Stimulated activated naive CD8-positive, alpha-beta T cell treated with anti-CD3 and anti-CD28 coated beads, Interleukin-15, amount 100 ng/mL, for 72 hours (primary cell): ENCODE data around the gene INPP5D.
"Not testable (repeated sequence)": the region's sequence is repeated elsewhere in the genome, so short reads cannot be mapped to it uniquely, and the experiment has no call there.

Experiments
- ATAC-seq: fragments of 150-1000 bp; cut with Tn5 transposase; 2 replicates; pipeline ENCODE4 v1.10.0; 2021; ENCODE audit warnings: mild to moderate bottlenecking, moderate library complexity
- DNase-seq, 2 donors: peaks; one replicate each; pipeline ENCODE4 v3.0.0; 2021 to 2022
- H3K27ac Mint-ChIP-seq, 2 donors: one replicate each; pipeline ENCODE4 v1.8.0; 2022; ENCODE audit warnings: mild to moderate bottlenecking in 2 of 2, mixed read lengths in 2 of 2, moderate library complexity in 2 of 2
- H3K27me3 Mint-ChIP-seq: one replicate; pipeline ENCODE4 v1.8.0; 2022; ENCODE audit warnings: mixed read lengths
- H3K4me1 Mint-ChIP-seq: one replicate; pipeline ENCODE4 v1.8.0; 2022; ENCODE audit warnings: mild to moderate bottlenecking, mixed read lengths
- H3K4me3 Mint-ChIP-seq, 2 donors: one replicate each; pipeline ENCODE4 v1.8.0; 2022; ENCODE audit warnings: mild to moderate bottlenecking in 2 of 2, mixed read lengths in 2 of 2, moderate library complexity in 1 of 2
- H3K9me3 Mint-ChIP-seq, 2 donors: one replicate each; pipeline ENCODE4 v1.8.0; 2022; ENCODE audit warnings: mixed read lengths in 2 of 2

The INPP5D gene

GRCh38 chr2:233059797-233060500 lies at the start of gene INPP5D:
Gene INPP5D (plus strand): TSS chr2:233060342. CDS start chr2:233060479, 137 bp downstream.
- no peaks in the 10 kb centered on the region for H3K27me3 Mint-ChIP-seq
- H3K4me1 Mint-ChIP-seq: peaks cover 48% of the 10 kb centered on the region
- H3K4me3 Mint-ChIP-seq: peak within 1 kb of the TSS; percentile 96
- H3K9me3 Mint-ChIP-seq: no peaks in the 10 kb centered on the region
- DNase-seq (peak; percentile 76 to 84), ATAC-seq (peak; percentile 68)
- H3K27ac Mint-ChIP-seq: peak within 1 kb of the TSS; percentile 97 to 99

- Mint-ChIP-seq H3K4me1 (no peaks in the 10 kb centered on the region), H3K27ac (no peak overlapping the region)
- DNase-seq: no peak
Measured at GRCh38 chr2:233010569-233011267, 49.4 kb upstream of the INPP5D start.

GRCh38 chr2:233011268-233011650 lies 48.9 kb upstream of the INPP5D start:
- Mint-ChIP-seq H3K27ac (peak overlapping the region in 1 of 2 donors; percentile 48), H3K4me3 (no peak overlapping the region), H3K9me3 (peaks cover 0 to 11% of the 10 kb centered on the region in 2 donors), H3K27me3 (no peaks in the 10 kb centered on the region), H3K4me1 (no peaks in the 10 kb centered on the region)
- ATAC-seq: no peak
- no peak for DNase-seq

More at GRCh38 chr2:233010569-233011267, 49.4 kb upstream of the INPP5D start:
- H3K9me3 Mint-ChIP-seq: peaks cover 0 to 10% of the 10 kb centered on the region in 2 donors
- ATAC-seq: no peak
- H3K4me3 Mint-ChIP-seq: no peak overlapping the region
- H3K27me3 Mint-ChIP-seq: no peaks in the 10 kb centered on the region

- H3K4me1 Mint-ChIP-seq: no peaks in the 10 kb centered on the region
- peak overlapping the region in 1 of 2 donors; percentile 50 for H3K27ac Mint-ChIP-seq
- no peaks in the 10 kb centered on the region for H3K27me3 Mint-ChIP-seq
- DNase-seq (no peak), ATAC-seq (no peak)
- no peak overlapping the region for H3K4me3 Mint-ChIP-seq
- peaks cover 0 to 11% of the 10 kb centered on the region in 2 donors for H3K9me3 Mint-ChIP-seq
Measured at GRCh38 chr2:233011702-233012131, 48.4 kb upstream of the INPP5D start.

- H3K4me1 Mint-ChIP-seq: no peaks in the 10 kb centered on the region
- H3K27ac Mint-ChIP-seq: no peak overlapping the region
- no peak for ATAC-seq
- no peak overlapping the region for H3K4me3 Mint-ChIP-seq
- peaks cover 0 to 13% of the 10 kb centered on the region in 2 donors for H3K9me3 Mint-ChIP-seq
- no peak for DNase-seq
- no peaks in the 10 kb centered on the region for H3K27me3 Mint-ChIP-seq
Measured at GRCh38 chr2:233012301-233012971, 47.7 kb upstream of the INPP5D start.

GRCh38 chr2:233013027-233013461 lies 47.1 kb upstream of the INPP5D start, which contains the start of gene NGEF:
Gene NGEF (minus strand): TSS chr2:233013256. CDS start chr2:232974890, 38,366 bp downstream.
- ATAC-seq: no peak
- H3K27me3 Mint-ChIP-seq: no peaks in the 10 kb centered on the region
- no peaks in the 10 kb centered on the region for H3K4me1 Mint-ChIP-seq
- H3K9me3 Mint-ChIP-seq: peaks cover 0 to 16% of the 10 kb centered on the region in 2 donors
- H3K4me3 Mint-ChIP-seq: no peak within 1 kb of the TSS
- H3K27ac Mint-ChIP-seq: no peak within 1 kb of the TSS
- DNase-seq: no peak

- peaks cover 0 to 16% of the 10 kb centered on the region in 2 donors for H3K9me3 Mint-ChIP-seq
- DNase-seq: no peak
- ATAC-seq: no peak
- H3K4me3 Mint-ChIP-seq: no peak overlapping the region
- no peaks in the 10 kb centered on the region for H3K4me1 Mint-ChIP-seq
- no peak overlapping the region for H3K27ac Mint-ChIP-seq
- H3K27me3 Mint-ChIP-seq: no peaks in the 10 kb centered on the region
Measured at GRCh38 chr2:233013650-233014049, 46.5 kb upstream of the INPP5D start.

GRCh38 chr2:233015019-233015645 lies 45.0 kb upstream of the INPP5D start:
- no peak overlapping the region for H3K27ac Mint-ChIP-seq
- peaks cover 0 to 16% of the 10 kb centered on the region in 2 donors for H3K9me3 Mint-ChIP-seq
- no peak overlapping the region for H3K4me3 Mint-ChIP-seq
- H3K27me3 Mint-ChIP-seq: no peaks in the 10 kb centered on the region
- no peaks in the 10 kb centered on the region for H3K4me1 Mint-ChIP-seq
- ATAC-seq: no peak
- no peak for DNase-seq

GRCh38 chr2:233017947-233018346 lies 42.2 kb upstream of the INPP5D start:
- DNase-seq: no peak
- no peaks in the 10 kb centered on the region for H3K27me3 Mint-ChIP-seq
- no peak for ATAC-seq
- H3K4me1 Mint-ChIP-seq: no peaks in the 10 kb centered on the region
- H3K9me3 Mint-ChIP-seq: peaks cover 0 to 16% of the 10 kb centered on the region in 2 donors
- H3K27ac Mint-ChIP-seq: no peak overlapping the region
- no peak overlapping the region for H3K4me3 Mint-ChIP-seq

GRCh38 chr2:233019610-233020009 lies 40.5 kb upstream of the INPP5D start:
- ATAC-seq, H3K27ac Mint-ChIP-seq, H3K4me3 Mint-ChIP-seq, H3K4me1 Mint-ChIP-seq, H3K27me3 Mint-ChIP-seq, DNase-seq: not testable (repeated sequence)
- peaks cover 0 to 16% of the 10 kb centered on the region in 2 donors for H3K9me3 Mint-ChIP-seq

GRCh38 chr2:233020454-233020853 lies 39.7 kb upstream of the INPP5D start:
- Mint-ChIP-seq H3K4me3 (no peak overlapping the region), H3K9me3 (peaks cover 0 to 9% of the 10 kb centered on the region in 2 donors), H3K27me3 (no peaks in the 10 kb centered on the region), H3K4me1 (no peaks in the 10 kb centered on the region), H3K27ac (no peak overlapping the region)
- no peak for DNase-seq
- ATAC-seq: no peak

- no peak for ATAC-seq
- Mint-ChIP-seq H3K9me3 (peaks cover 0 to 6% of the 10 kb centered on the region in 2 donors), H3K4me3 (no peak overlapping the region), H3K27me3 (no peaks in the 10 kb centered on the region), H3K27ac (no peak overlapping the region), H3K4me1 (no peaks in the 10 kb centered on the region)
- DNase-seq: no peak
Measured at GRCh38 chr2:233021771-233022170, 38.4 kb upstream of the INPP5D start.

GRCh38 chr2:233022561-233022960 lies 37.6 kb upstream of the INPP5D start:
- H3K27me3 Mint-ChIP-seq: no peaks in the 10 kb centered on the region

GRCh38 chr2:233023007-233023760 lies 37.0 kb upstream of the INPP5D start:
- no peaks in the 10 kb centered on the region for H3K4me1 Mint-ChIP-seq
- no peaks in the 10 kb centered on the region for H3K9me3 Mint-ChIP-seq
- H3K4me3 Mint-ChIP-seq: no peak overlapping the region
- H3K27me3 Mint-ChIP-seq: no peaks in the 10 kb centered on the region
- ATAC-seq: no peak
- no peak for DNase-seq
- H3K27ac Mint-ChIP-seq: no peak overlapping the region

More at GRCh38 chr2:233022561-233022960, 37.6 kb upstream of the INPP5D start:
- ATAC-seq (no peak), DNase-seq (no peak)
- peaks cover 0 to 2% of the 10 kb centered on the region in 2 donors for H3K9me3 Mint-ChIP-seq
- no peak overlapping the region for H3K27ac Mint-ChIP-seq
- no peaks in the 10 kb centered on the region for H3K4me1 Mint-ChIP-seq
- H3K4me3 Mint-ChIP-seq: no peak overlapping the region
